ENCODE data around the gene C10orf53. TPM values are rescaled to one million over a fixed set of nuclear protein-coding genes. Genes with fewer than 3 reads are reported as not detected.

Gene C10orf53
- total RNA-seq, 1 experiment from 2014 or later: not detected

DNA sequence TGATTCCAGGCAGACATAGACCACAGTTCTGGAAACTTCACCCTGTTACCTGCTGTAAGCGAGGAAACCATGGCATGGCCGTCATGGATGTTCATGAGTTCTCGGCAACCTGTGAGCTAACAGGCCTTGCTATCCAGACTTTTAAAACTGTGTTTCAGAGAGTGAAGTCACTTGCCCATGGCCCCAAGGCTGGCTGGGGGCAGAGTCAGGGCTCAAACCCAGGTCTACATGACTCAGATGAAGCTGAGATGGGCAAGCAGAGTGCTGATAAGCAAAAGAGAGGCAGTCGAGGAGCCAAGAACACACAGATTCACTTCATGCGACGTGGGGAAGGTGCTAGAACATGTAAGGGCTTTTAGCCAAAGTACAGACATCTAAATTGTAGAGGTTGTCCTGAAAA lies 31.5 kb downstream of the C10orf53 start:
- H3K4me1 ChIP-seq (ENCODE audit: control insufficient read depth, insufficient read depth, low read length): no peaks in the 10 kb centered on the region
- H3K27me3 ChIP-seq (ENCODE audit: control insufficient read depth, insufficient read depth, low read length): peaks cover 5% of the 10 kb centered on the region; the same call in 1 of the 2 replicates
- no peak overlapping the region for H3K27ac ChIP-seq (ENCODE audit: low read length)
- TF ChIP-seq CTCF (IDR thresholded peaks at IDR 0.05) (no peak), TCF7L2 (IDR thresholded peaks at IDR 0.05; ENCODE audit: low read depth, low read length) (no peak), SIN3A (IDR thresholded peaks at IDR 0.05; ENCODE audit: borderline replicate concordance, insufficient read depth, low read depth, low read length) (no peak), REST (IDR thresholded peaks at IDR 0.05; ENCODE audit: insufficient read depth in 1 of 2, low read depth in 2 of 2, low read length in 1 of 2) (no peak)
- H3K4me3 ChIP-seq (ENCODE audit: low read depth in 2 of 2, low read length in 2 of 2): no peak overlapping the region
- H3K9me3 ChIP-seq (ENCODE audit: control insufficient read depth, insufficient read depth, low read depth, low read length): no peaks in the 10 kb centered on the region
- intact Hi-C loops (cut with micrococcal nuclease; ENCODE audit: unreplicated experiment) (no loop called here), in situ Hi-C loops (cut with HindIII; ENCODE audit: low pct_unique_long_range_greater_than_20kb, low sequenced_read_pairs) (no loop called here)
- no peak for ATAC-seq
- ChIA-PET CTCF (no interaction called here), POLR2A (no interaction called here)
- no TSS peak for BruUV-seq (replicated peaks)
- no peaks in the 10 kb centered on the region for H3K36me3 ChIP-seq (ENCODE audit: control insufficient read depth, insufficient read depth, low read length)
- DNase-seq (ENCODE audit: low read depth, low spot score): no peak

- in situ Hi-C loops (cut with HindIII; ENCODE audit: low pct_unique_long_range_greater_than_20kb, low sequenced_read_pairs): no loop called here
- ChIA-PET POLR2A (no interaction called here), CTCF (no interaction called here)
- no TSS peak for BruUV-seq (replicated peaks)
- TF ChIP-seq POLR2AphosphoS5 (IDR thresholded peaks at IDR 0.05; ENCODE audit: low read depth, low read length) (no peak), REST (IDR thresholded peaks at IDR 0.05; ENCODE audit: insufficient read depth in 1 of 2, low read depth in 2 of 2, low read length in 1 of 2) (no peak), TCF7L2 (IDR thresholded peaks at IDR 0.05; ENCODE audit: low read depth, low read length) (no peak), SIN3A (IDR thresholded peaks at IDR 0.05; ENCODE audit: borderline replicate concordance, insufficient read depth, low read depth, low read length) (no peak), CTCF (IDR thresholded peaks at IDR 0.05) (no peak)
- H3K4me1 ChIP-seq (ENCODE audit: control insufficient read depth, insufficient read depth, low read length): no peaks in the 10 kb centered on the region
- DNase-seq (ENCODE audit: low read depth, low spot score) (no peak), ATAC-seq (no peak)
- H3K36me3 ChIP-seq (ENCODE audit: control insufficient read depth, insufficient read depth, low read length): no peaks in the 10 kb centered on the region
- H3K4me3 ChIP-seq (ENCODE audit: low read depth in 2 of 2, low read length in 2 of 2): no peak overlapping the region
- intact Hi-C loops (cut with micrococcal nuclease; ENCODE audit: unreplicated experiment): no loop called here
- H3K9me3 ChIP-seq (ENCODE audit: control insufficient read depth, insufficient read depth, low read depth, low read length): no peaks in the 10 kb centered on the region
- peaks cover 5% of the 10 kb centered on the region; the same call in 1 of the 2 replicates for H3K27me3 ChIP-seq (ENCODE audit: control insufficient read depth, insufficient read depth, low read length)
- H3K27ac ChIP-seq (ENCODE audit: low read length): no peak overlapping the region
These were observed 32.0 kb downstream of the C10orf53 start for GRCh38 chr10:49711481-49711880.

Data from Panc1 (cell line).